ENCODE data around the gene CHN2. TPM values are rescaled to one million over a fixed set of nuclear protein-coding genes. Genes with fewer than 3 reads are reported as not detected.

Gene CHN2
- polyA plus RNA-seq, 2 of the 4 experiments (the other 2 are of a cell fraction) = 0.06 TPM; not detected in 1

DNA sequence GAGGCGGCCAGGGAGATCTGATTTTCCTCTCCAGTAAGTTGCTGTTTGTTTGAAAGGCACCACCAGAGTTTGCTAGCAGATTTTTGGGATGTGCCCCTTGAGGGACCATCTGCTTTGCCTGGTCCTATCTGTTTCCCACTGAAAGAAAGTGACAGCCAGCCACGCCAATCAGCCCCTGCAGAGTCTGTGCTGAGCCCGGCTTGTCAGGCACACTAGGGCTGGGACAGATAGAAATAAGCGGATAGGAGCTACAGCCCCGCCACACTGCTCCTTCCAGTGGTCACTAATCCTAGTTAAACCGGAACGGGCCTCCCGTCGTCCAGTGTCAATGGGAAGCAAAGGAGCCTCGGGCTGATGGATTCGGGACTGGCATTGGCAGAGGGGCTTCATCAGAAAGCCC lies 207.2 kb downstream of the CHN2 start (continued):
- TF ChIP-seq TP53 (CRISPR knock-in tag; IDR thresholded peaks at IDR 0.05) (no peak), NFE2L2 (conservative IDR thresholded peaks at IDR 0.05; ENCODE audit: low read length) (no peak), POLR2A (IDR thresholded peaks at IDR 0.05; ENCODE audit: low read length) (no peak), EHF (CRISPR knock-in tag; IDR thresholded peaks at IDR 0.05) (no peak)

DNA sequence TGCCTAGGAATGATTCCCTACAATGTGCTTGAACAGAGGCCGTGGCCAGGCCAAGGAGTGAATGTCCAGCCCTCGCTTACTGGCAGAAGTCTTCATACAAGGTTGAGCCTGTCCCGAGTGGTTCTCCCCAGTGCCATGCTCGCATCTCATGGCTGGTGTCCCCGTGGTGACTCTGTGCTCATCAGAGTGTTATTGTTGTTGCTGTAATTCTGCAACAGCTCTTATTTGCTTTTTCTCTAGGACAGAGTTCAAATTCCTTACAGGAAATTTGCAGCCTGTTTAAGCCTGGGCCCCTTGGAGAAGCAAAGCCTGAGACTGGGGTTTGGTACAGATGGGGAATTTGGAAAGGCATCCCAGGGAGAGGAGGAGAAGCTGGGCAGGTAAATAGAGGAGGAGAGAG lies 211.3 kb downstream of the CHN2 start:
- WGBS (ENCODE audit: missing lambda C conversion rate) = 34% methylated on average over 5 of the region's 5 CpGs
- Histone ChIP-seq H3K4me3 (no peak overlapping the region), H3K4me2 (no peak overlapping the region), H3K27ac (no peak overlapping the region), H3K4me1 (no peaks in the 10 kb centered on the region), H3K9me3 (no peaks in the 10 kb centered on the region)
- FAIRE-seq (no peak), DNase-seq (ENCODE audit: low read depth in 1 of 2, low spot score in 1 of 2) (no peak), ATAC-seq (no peak)
- no peak for TF ChIP-seq MAZ (IDR thresholded peaks at IDR 0.05; ENCODE audit: borderline replicate concordance, low read depth, low read length)
- no peak for TF ChIP-seq FOSL2 (IDR thresholded peaks at IDR 0.05)
- no peak for TF ChIP-seq FOSL2 (CRISPR knock-in tag; IDR thresholded peaks at IDR 0.05)
- no peak for TF ChIP-seq PHF8 (IDR thresholded peaks at IDR 0.05; ENCODE audit: borderline replicate concordance, low read depth)
- no peak for TF ChIP-seq EHMT2 (IDR thresholded peaks at IDR 0.05; ENCODE audit: low read depth)
- TF ChIP-seq TFCP2L1 (CRISPR knock-in tag; IDR thresholded peaks at IDR 0.05) = no peak
- no peak for TF ChIP-seq ESRRA (IDR thresholded peaks at IDR 0.05; ENCODE audit: borderline replicate concordance, low read length)
- TF ChIP-seq, protein P1, sequence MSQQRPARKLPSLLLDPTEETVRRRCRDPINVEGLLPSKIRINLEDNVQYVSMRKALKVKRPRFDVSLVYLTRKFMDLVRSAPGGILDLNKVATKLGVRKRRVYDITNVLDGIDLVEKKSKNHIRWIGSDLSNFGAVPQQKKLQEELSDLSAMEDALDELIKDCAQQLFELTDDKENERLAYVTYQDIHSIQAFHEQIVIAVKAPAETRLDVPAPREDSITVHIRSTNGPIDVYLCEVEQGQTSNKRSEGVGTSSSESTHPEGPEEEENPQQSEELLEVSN (IDR thresholded peaks at IDR 0.05; ENCODE audit: borderline replicate concordance, low read depth) = no peak
- no peak for TF ChIP-seq RNF2 (IDR thresholded peaks at IDR 0.05; ENCODE audit: borderline replicate concordance, low read depth)
- no peak for TF ChIP-seq HOXB5 (CRISPR knock-in tag; IDR thresholded peaks at IDR 0.05)
- no peak for TF ChIP-seq JUN (IDR thresholded peaks at IDR 0.05)
- TF ChIP-seq, protein P2, sequence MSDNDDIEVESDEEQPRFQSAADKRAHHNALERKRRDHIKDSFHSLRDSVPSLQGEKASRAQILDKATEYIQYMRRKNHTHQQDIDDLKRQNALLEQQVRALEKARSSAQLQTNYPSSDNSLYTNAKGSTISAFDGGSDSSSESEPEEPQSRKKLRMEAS (IDR thresholded peaks at IDR 0.05) = no peak
- no peak for TF ChIP-seq KDM5A (IDR thresholded peaks at IDR 0.05)
- TF ChIP-seq HDAC2 (IDR thresholded peaks at IDR 0.05) = no peak
- TF ChIP-seq CHD4 (IDR thresholded peaks at IDR 0.05; ENCODE audit: borderline replicate concordance) = no peak
- no peak for TF ChIP-seq ZC3H11A (IDR thresholded peaks at IDR 0.05)
- no peak for TF ChIP-seq HOXA7 (CRISPR knock-in tag; IDR thresholded peaks at IDR 0.05)
- POLR2A ChIA-PET = no interaction called here
- CTCF ChIA-PET = interaction anchor here (1.4 to 9.1 kb wide), 5 partner anchors 10 to 481 kb away, joined by 4 to 295 read pairs (median 31); no protein-coding TSS in a partner anchor

DNA sequence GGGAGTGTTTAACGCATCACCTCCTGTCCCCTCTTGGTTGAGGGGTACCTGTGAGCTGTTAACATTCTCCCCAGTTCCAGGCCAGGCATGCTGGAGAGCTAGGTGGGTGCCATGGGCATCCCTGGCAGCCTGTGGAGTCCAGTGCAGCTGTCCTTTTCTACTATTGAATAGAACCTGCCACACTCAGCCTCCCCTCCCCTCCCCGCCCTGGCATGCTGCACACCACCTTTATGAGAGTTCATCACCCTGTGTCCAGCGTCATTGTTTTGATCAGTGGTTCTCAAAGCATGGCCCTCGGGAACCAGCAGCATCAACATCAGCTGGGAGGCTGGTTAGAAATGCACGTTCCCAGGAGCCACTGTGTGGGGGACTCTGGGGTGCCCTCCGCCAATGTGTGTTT lies 211.8 kb downstream of the CHN2 start:
- POLR2A ChIA-PET = no interaction called here
- no peak for DNase-seq (ENCODE audit: low read depth in 1 of 2, low spot score in 1 of 2)
- Histone ChIP-seq H3K27ac (no peak overlapping the region), H3K9me3 (no peaks in the 10 kb centered on the region), H3K4me1 (no peaks in the 10 kb centered on the region), H3K4me2 (no peak overlapping the region), H3K4me3 (no peak overlapping the region)
- no peak for ATAC-seq
- FAIRE-seq = no peak
- WGBS (ENCODE audit: missing lambda C conversion rate) = 37% methylated on average over 5 of the region's 6 CpGs
- CTCF ChIA-PET = interaction anchor here (1.4 to 9.1 kb wide), 5 partner anchors 9 to 482 kb away, joined by 4 to 295 read pairs (median 31); no protein-coding TSS in a partner anchor
- TF ChIP-seq HOXA7 (CRISPR knock-in tag; IDR thresholded peaks at IDR 0.05) (no peak), ZC3H11A (IDR thresholded peaks at IDR 0.05) (no peak)

DNA sequence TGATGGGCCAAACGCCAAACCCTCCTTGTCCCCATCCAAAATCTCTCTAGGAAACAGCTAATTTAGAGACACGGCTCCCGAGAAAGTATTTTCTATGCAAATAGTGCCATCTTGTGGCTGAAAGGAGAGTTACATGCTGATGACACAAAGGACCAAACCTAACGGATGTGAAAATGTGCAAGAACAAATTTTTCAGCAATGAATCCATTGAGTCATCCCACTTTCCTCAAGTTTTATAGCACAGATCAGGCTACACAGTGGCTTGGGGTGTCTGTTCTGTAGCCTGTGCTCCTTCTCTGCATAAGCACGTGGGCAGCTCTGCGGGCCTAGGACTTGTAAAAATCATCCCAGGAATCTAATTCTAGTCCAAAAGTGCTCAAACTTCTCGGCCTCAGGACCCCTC lies 214.3 kb downstream of the CHN2 start:
- Histone ChIP-seq H3K4me1 (0 out of 3 replicates have a peak, but pooled peaks cover 5% of the 10 kb centered on the region), H3K4me3 (no peak overlapping the region), H3K27ac (no peak overlapping the region), H3K9me3 (no peaks in the 10 kb centered on the region), H3K4me2 (no peak overlapping the region)
- TF ChIP-seq, protein P3, sequence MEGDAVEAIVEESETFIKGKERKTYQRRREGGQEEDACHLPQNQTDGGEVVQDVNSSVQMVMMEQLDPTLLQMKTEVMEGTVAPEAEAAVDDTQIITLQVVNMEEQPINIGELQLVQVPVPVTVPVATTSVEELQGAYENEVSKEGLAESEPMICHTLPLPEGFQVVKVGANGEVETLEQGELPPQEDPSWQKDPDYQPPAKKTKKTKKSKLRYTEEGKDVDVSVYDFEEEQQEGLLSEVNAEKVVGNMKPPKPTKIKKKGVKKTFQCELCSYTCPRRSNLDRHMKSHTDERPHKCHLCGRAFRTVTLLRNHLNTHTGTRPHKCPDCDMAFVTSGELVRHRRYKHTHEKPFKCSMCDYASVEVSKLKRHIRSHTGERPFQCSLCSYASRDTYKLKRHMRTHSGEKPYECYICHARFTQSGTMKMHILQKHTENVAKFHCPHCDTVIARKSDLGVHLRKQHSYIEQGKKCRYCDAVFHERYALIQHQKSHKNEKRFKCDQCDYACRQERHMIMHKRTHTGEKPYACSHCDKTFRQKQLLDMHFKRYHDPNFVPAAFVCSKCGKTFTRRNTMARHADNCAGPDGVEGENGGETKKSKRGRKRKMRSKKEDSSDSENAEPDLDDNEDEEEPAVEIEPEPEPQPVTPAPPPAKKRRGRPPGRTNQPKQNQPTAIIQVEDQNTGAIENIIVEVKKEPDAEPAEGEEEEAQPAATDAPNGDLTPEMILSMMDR (IDR thresholded peaks at IDR 0.05) = peak; percentile 89
- peak; percentile 87 for TF ChIP-seq SMC3 (IDR thresholded peaks at IDR 0.05)
- peak; percentile 90 to 92 for TF ChIP-seq RAD21 (conservative IDR thresholded peaks at IDR 0.05 in 1 of 2, IDR thresholded peaks at IDR 0.05 in 1 of 2)
- TF ChIP-seq CEBPB (IDR thresholded peaks at IDR 0.05) = no peak
- CTCF ChIA-PET = interaction anchor here (0.7 to 9.1 kb wide), 51 partner anchors 9 to 540 kb away, joined by 3 to 295 read pairs (median 5); partner anchors contain the start of gene CHN2
- peak; percentile 99 for FAIRE-seq
- peak; percentile 58 to 71 for DNase-seq (ENCODE audit: low read depth in 1 of 2, low spot score in 1 of 2)
- POLR2A ChIA-PET = no interaction called here
- ATAC-seq = peak; percentile 79 to 86; a peak in 5 of 6 replicates
- WGBS (ENCODE audit: missing lambda C conversion rate) = 5% methylated on average over 7 of the region's 7 CpGs

Measured in A549 (cell line).